AG20443 (cell line): ENCODE measurements around the gene SNX17.
"Not testable (repeated sequence)": the region's sequence is repeated elsewhere in the genome, so short reads cannot be mapped to it uniquely, and the experiment has no call there.

Experiments used
- DNase-seq: peaks from one replicate; pipeline ENCODE4 v3.0.0; 2012; ENCODE audit warnings: low spot score, mixed read lengths

Gene SNX17, protein sequence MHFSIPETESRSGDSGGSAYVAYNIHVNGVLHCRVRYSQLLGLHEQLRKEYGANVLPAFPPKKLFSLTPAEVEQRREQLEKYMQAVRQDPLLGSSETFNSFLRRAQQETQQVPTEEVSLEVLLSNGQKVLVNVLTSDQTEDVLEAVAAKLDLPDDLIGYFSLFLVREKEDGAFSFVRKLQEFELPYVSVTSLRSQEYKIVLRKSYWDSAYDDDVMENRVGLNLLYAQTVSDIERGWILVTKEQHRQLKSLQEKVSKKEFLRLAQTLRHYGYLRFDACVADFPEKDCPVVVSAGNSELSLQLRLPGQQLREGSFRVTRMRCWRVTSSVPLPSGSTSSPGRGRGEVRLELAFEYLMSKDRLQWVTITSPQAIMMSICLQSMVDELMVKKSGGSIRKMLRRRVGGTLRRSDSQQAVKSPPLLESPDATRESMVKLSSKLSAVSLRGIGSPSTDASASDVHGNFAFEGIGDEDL

DNA sequence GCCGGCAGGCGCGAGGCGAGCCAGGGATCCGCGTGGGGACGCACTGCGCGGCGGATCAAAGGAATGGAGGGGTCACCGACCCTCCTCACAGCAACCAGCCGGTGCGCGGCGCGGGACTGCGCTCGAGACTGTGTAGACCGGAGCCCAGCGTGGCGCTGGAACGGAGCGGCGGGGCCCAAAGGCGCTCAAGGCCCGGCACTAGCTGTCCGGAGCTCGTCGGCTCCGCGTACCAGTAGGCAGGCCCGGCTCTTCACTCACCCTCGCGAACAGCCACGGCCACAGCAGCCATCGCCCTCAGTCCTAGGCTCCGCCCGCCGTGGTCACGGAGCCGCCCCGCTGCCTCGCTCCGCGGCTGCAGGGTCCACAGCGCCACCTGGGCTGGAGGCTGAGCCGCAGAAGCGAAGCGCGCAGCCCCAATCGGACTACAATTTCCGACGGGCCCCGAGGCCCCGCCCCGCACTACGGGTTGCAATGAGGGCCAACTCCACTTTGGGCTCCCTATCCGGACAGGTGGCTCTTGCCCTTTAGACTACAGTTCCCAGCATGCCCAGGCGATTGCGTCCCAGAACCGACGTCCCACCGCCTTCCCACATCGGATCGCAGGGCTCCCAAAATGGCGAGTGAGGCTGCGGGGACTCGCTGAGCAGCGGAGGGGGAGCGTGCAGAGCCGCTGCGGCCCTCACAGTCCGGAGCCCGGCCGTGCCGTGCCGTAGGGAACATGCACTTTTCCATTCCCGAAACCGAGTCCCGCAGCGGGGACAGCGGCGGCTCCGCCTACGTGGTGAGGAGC is at the start of gene SNX17, which contains the start of gene EIF2B4:
SNX17 (plus strand) TSS at position 591 of the 790 bp plus-strand sequence; CDS start at position 719, 128 bp downstream.
EIF2B4 (minus strand) TSS at position 313 of the 790 bp plus-strand sequence; CDS start at position 289, 24 bp downstream.
- DNase-seq = peak; percentile 97

DNA sequence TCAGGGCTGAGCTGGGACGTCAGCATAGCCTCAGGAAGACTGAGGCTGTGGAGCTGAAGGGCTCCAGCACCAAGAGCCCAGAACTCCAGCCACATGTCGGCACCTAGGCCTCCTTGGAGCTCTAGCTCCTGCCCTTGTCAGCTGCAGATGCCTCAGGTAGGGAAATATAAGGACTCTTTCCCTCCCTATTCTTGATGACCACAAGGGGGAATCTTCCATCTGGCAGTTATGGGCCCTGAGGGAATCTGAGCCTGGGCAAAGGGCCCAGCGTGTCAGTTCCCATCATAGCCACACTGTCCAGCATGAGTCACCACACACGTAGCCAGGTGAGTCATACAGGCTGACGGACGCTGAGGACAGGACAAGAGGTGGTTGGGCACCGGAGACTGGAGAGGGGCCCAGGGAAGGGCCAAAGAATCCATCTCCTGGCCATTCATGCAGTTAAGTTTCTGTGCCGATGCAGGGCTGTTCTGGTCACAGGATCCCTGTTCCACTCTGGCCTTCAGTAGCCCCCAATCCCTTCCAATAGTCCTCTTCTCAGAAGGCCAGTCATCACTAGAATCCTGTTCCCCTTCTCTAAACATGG is 49.4 kb upstream of the SNX17 start:
- DNase-seq = peak; percentile 95

DNA sequence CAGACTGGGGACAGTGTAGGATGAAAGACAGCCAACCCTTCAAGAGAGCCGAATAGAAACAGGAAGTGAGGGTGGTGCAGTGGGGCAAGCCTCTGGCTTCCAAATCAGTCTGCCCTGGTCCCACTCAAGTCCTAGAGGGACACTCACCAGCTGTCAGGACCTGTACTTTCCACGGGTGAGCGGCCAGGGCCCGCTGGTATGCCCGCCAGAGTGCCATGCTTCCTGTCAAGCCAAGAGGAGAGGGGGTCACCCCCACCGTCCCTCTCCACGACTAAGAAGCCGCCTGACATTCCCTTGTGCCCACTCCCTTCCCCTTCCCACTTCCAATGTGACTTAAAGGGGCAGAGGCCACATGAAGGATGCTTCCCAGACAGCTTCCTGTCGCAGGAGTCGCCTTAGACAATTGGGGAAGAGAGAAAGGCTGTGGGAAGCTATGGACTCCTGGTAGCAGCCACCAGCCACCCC is 48.1 kb upstream of the SNX17 start:
- DNase-seq = peak; percentile 26

DNA sequence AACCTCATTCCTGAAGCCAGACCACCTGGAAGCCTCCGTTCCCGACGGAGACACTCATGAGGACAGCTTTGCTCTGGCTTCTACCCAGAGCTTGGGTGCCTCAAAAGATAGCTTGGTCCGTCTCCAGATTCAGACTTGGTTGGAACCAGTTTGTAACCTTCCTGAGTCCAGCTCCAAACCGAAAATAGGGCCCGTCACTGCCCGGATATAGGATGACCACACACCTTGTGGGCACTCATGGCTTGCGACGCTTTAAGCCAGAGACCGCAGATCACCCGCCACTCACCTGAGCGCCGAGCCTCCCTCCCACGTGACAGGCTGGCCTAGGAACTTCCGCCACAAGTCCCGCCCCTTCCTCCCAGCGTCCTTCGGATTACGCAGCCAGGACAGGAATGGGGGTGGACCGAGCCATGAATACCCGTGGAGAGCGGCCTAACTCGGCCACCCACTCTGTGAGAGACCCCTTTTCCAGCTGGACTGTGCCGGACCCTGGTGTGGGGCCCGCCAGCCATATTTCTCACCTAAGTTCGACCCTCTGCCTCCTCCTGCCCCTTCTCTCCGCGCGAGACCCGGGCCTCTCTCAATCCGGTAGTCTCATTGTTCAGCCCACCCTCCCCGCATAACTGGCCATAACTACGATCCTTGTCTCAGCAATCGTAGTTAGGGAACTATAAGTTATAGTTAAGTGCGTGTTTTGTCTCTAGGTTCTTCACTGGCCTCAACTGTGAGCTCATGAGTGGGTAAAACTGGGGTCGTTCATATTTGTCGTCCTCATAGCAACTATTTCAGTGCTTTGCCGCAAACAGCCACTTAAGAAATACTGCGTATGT is 47.4 kb upstream of the SNX17 start, which contains the start of gene MPV17:
MPV17 (minus strand) TSS at position 332 of the 830 bp plus-strand sequence. CDS start 580 bp downstream, outside the sequence.
- DNase-seq = peak; percentile 97

DNA sequence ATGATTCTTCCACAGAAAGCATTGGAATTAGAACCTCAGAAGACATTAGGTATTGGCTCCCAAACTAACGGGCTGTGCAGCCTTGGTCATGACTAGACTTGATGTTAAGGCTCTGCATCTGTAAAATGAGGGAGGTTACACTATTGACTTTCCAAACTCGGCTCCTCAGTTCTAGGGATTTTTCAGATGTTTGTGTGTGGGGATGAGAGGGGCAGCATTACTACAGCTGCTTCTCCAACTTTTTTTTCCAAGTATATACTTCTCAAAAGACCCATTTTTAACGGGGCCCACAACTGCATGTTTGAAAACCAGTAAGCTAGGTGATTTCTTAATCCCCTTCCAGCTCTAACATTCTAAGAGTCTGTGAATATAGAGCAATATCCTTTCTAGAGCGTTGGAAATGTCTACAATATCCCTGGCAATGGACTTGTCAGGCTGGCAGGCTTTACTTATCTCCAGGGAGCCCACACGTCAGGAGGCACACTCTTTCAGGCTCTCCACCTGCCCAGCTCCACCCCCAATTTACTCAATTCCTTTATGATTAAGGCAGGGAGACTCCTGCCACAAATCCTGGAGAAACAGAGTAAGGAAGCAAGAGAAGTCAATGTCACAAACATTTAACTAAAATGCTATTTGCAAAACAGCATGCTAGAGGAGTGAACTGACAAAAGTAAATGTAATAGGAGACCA is 46.7 kb upstream of the SNX17 start:
- DNase-seq = no peak

DNA sequence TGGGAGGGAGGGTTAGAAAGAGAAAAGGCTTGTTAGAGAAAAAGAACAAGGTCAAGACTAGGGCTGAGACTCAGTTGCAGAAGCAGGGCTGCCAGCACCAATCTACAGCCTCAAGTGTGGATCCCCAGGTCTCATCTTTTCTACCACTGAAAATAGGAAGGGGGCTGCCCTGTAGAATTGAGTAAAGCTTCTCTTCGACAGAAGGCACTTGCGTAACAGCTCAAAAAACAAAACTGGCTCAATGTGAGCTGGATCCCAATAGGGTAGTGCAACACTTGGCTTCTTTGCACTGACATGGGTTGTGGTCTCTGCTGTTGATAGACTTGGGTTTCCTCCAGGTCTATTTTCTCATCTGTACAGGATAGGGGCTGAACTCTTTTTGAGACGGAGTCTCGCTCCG is 45.7 kb upstream of the SNX17 start:
- no peak for DNase-seq

DNA sequence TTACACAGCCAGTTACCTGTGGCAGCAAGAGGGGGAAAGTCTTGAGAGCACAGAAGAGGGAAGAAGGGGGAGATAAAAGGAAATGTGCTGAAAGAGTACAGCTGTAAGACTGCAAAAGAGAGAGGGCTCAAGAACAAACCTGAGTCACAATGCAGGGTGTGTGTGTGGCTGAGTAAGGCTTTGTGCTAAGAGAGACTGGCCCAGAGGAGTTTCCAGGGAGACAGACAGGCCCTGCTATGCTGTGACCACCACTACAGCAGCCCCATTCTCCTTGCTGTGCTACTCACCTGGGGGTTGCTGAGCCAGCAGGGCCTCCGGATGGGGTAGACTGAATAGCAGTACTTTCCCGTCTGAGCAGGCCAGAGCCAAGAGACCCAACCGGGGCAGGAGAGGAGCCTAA is 35.1 kb upstream of the SNX17 start:
- no peak for DNase-seq

DNA sequence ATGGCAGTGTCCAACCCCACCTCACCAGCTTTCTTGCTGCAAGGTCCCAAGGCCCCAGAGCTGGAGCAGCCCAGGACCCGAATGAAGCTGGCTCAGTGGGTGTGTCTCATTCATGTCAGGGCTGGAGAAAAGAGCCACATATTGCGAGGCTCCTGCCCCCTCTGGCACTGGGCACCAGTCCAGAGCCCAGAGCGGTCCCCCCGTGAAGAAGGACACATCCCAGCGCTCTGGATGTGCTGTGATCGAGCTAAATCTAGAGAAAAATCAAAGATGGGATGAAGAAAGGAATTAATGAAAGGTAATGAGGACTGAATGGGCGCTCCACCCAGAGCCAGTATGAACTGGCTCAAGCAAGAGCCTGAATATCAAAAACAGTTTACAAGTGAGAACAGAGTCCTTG is 34.2 kb upstream of the SNX17 start:
- DNase-seq = no peak

DNA sequence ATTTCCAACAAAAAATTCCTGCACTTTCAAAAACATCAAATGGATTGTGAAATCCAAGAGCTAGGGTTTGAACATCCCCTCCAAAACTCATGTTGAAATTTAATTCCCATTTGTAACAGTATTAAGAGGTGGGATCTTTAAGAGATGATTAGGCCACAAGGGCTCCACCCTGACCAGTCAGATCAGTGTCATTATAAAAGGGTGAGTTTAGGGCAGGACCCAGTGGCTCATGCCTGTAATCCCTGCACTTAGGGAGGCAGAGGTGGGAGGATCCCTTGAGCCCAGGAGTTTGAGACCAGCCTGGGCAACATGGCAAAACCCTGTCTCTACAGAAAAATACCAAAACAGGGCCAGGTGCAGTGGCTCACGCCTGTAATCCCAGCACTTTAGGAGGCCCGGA is 22.8 kb upstream of the SNX17 start:
- no peak for DNase-seq

DNA sequence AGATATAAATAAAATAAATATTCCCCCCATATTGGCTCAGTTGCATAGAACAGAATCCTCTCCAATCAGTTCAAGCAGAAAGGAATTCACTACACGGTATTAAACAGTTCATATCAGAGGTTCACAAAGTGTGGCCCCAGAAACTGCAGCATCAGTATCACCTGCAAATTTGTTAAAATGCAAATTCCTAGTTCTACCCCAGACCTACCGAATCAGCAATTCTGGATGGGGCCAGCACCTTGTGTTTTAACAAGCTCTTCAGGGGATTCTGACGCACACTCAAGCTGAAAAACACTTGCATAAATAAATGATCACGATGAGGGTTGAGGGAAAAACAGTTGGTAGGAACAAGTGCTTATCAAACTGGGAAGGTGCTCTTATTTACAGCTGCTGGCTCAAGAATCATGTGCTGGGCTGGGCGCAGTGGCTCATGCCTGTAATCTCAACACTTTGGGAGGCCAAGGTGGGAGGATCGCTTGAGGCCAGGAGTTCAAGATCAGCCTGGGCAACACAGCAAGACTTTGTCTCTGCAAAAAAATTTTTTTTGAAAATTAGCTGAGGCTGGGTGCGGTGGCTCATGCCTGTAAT is 20.2 kb upstream of the SNX17 start:
- DNase-seq = no peak

DNA sequence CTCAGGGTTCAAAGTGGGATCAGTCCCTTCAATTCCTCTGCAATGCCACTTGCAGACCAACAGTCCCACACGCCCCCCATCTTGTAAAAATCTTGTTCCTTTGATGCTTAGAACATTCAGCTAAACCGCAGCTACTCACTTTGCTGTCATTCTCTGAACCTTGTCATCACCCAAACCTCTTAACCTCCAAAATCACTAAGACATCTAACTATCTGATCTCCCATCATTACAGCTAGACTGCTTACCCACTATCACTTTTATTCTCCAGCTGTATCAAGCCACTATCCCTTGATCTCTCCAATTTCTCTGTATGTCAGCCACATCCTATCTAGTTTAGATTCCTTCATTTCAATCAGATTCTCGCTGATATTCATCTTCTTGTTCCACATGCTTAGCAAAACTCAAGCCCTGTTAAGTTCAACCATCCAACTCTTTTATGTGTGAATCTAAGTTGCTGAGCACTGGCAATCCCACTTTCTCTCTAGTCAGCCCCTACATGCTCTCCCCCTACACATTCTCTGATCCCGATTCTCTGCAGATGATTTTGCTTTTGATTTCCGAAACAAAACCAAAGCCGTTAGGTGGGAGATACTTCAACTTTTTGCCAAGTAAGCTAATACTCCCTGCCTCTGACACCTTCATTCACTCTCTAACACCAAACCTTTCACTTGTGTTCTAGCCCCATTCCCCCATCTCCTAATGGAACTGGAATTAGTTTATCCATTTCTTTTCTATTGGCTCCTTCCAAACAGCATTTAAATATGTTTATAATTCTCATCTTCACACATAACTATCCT is 18.4 kb upstream of the SNX17 start:
- no peak for DNase-seq

DNA sequence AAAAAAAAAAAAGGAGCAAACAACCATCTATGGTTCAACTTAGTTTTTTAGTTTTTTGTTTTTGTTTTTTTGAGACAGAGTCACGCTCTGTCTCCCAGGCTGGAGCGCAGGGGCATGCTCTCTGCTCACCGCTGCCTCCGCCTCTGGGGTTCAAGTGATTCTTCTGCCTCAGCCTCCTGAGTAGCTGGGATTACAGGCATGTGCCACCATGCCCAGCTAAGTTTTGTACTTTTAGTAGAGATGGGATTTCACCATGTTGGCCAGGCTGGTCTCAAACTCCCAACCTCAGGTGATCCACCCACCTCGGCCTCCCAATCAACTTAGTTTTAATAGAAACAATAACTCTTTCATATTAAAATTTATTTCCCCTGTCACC is 17.0 kb upstream of the SNX17 start:
- not testable (repeated sequence) for DNase-seq

DNA sequence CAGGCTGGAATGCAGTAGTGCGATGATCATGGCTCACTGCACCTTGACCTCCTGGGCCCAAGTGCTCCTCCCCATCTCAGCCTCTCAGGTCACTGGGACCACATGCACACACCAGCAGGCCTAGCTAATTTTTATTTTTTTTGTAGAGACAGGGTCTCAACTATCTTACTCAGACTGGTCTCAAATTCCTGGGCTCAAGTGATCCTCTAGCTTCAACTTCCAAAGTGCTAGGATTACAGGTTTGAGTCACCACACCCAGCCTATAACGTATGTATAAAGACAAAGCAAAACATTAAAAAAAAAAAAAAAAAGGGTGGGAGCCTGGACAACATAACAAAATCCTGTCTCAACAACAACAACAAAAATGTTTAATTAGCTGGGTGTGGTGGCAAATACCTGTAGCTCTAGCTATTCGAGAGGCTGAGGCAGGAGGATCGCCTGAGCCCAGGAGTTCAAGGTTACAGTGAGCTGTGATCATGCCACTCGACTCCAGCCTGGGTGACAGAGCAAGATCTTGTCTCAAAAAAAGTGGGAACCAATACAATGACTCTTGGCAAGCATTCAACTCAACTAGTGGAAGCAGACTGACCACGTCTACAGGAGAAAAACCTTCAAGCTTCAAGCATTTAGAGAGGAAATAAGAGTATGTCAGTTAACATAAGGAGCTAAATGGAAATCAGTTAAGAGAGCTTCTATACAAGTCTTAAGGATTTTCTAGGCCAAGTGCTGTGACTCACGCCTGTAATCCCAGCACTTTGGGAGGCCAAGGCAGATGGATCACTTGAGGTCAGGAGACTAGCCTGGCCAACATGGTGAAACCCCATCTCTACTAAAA is 16.4 kb upstream of the SNX17 start:
- DNase-seq = no peak

DNA sequence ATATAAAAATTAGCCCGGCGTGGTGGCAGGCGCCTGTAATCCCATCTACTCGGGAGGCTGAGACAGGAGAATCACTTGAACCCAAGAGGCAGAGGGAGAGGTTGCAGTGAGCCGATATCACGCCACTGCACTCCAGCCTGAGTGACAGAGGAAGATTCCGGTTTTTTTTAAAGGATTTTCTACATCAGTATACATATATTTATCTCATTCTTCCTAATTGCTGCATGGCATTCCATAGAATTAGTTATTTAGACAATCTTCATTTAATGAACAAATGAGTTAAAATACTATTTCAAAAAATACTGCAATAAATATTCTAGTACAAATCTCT is 15.9 kb upstream of the SNX17 start:
- DNase-seq = no peak

DNA sequence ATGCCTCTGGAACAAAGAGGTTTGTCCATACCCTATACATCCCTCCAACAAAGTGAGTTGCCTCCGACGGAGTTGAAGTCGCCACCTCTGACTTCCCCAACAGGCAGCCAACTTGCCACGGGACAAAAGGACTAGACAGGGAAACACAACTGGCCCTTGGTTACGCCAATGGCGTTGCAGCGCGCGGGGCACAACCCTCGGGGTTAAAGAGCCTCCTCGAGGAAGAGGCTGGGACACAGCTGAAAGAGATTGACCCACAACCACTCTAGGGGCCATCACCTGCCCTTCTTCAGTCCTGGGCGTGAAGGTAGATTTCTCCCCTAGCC is 14.4 kb upstream of the SNX17 start:
- peak; percentile 60 for DNase-seq

DNA sequence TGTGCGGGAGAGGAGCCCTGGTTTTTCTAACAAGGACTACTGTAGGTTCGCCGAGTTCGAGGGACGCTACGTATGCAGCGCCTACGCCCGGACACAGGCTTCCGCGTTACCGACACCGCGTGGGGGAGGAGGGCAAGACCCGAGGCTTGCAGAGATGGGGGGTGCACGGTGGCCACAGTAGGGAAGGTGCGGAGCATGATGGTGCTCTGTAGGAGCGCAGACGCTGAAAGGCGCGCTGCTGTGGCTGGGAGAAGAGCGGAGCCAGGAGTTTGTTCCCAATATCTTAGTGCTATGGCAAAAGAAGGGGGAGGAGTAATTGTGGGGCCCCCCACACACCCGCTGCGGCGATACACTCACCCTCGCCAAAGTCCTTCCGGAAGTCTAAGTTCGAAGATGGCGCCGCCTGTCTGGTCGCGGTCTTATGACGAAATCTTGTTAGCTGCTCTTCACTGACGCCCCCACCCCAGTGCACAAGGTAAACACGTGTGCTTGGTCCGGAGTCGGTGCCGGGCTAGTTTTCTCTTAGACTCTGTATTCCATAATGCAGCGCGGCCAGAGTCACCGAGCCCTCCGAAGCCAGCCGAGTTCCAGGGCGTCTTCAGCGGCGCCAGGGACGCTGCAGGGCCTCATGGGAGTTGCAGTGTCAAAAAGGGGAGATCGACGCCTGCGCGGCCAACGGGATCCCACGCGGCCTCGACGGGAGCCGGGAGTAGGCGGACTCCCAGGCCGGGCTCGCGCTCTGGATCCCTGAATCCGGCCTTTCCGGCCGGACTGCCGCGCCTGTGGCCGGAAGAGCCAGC is 13.8 kb upstream of the SNX17 start, which contains the start of gene GTF3C2:
GTF3C2 (minus strand) TSS at position 383 of the 800 bp plus-strand sequence. CDS start 13,210 bp downstream, outside the sequence.
- DNase-seq = peak; percentile 97

DNA sequence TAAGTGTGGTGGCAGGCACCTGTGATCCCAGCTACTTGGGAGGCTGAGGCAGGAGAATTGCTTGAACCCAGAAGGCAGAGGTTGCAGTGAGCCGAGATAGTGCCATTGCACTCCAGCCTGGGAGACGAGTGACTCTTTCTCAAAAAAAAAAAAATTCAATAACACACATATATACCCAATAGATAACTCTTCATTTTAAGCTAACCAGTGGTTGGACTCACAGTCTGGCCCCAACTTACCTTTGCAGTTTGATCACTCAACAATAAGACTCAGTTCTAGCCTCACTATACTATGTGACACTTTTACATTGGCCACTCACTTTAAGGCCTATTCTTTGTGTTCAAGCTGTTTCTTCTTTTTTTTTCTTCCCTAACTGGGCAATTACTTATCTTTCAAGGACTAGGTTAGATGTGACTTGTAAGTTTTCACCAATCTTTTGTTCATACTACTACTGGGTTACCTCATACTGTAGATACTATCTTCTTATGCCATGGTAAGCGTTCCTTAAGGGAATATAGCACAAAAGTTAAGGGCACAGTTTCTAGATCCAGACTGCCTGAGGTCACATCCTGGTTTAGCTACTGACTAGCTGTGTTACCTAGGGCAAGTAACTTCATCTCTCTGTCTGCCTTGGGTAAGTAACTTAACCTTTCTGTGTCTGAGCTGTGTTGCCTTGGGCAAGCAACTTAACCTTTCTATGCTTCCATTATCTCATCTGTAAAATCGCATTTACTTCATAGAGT is 7.6 kb upstream of the SNX17 start:
- no peak for DNase-seq
